HEK293 (cell line): Measurements from ENCODE around the gene ZNF292.

ENCODE experiments used
- CTCF ChIA-PET: fragments of 350-600 bp; formaldehyde crosslinking; extraction: SDS; loops from one replicate; lab custom pipeline; 2021; ENCODE audit warnings: antibody characterized with exemption; lab: Yijun Ruan, JAX
- POLR2A ChIA-PET: fragments of 300-600 bp; formaldehyde crosslinking; extraction: SDS; loops from one replicate; lab custom pipeline; 2020; ENCODE audit warnings: antibody characterized with exemption, inconsistent platforms; lab: Yijun Ruan, JAX
- H3K27ac ChIP-seq: fragments of 200-500 bp; sonication (Bioruptor generic); 2 replicates; pipeline ENCODE4 v1.5.1; 2014; ENCODE audit warnings: low read depth, low read length, control low read depth, inconsistent platforms; ENCODE audit errors: extremely low read depth
- H3K36me3 ChIP-seq, 2 experiments: fragments of 200-500 bp in 1 of 2; sonication (Bioruptor generic) in 1 of 2; 1 replicate in 1 of 2; 2 replicates in 1 of 2; pipeline ENCODE4 v1.5.1; 2014 to 2017; ENCODE audit warnings: inconsistent platforms in 2 of 2, low read length in 2 of 2; ENCODE audit not compliant: control insufficient read depth in 2 of 2, insufficient read depth in 1 of 2
- H3K4me1 ChIP-seq: fragments of 200-500 bp; sonication (Bioruptor generic); 2 replicates; pipeline ENCODE4 v1.5.1; 2014; ENCODE audit warnings: mild to moderate bottlenecking, low read length, inconsistent platforms; ENCODE audit not compliant: control insufficient read depth, insufficient read depth
- H3K4me3 ChIP-seq: 2 replicates; pipeline ENCODE4 v1.5.1; 2011; ENCODE audit warnings: low read depth, mild to moderate bottlenecking, control low read depth, low read length, moderate library complexity
- H3K9me3 ChIP-seq: fragments of 200-500 bp; sonication (Bioruptor generic); 2 replicates; pipeline ENCODE4 v1.5.1; 2014; ENCODE audit warnings: low read depth, low read length, inconsistent platforms; ENCODE audit not compliant: control insufficient read depth, insufficient read depth
- ATF2 ChIP-seq: fragments of 450-650 bp; formaldehyde crosslinking; IDR thresholded peaks from 2 replicates; pipeline ENCODE4 v1.5.1; 2016; ENCODE audit warnings: missing biosample characterization, missing genetic modification characterization, low read depth
- HOXD13 ChIP-seq: sonication (generic); formaldehyde crosslinking; IDR thresholded peaks from 2 replicates; pipeline ENCODE4 v1.8.0; 2022; ENCODE audit warnings: missing genetic modification reagents, borderline replicate concordance
- REPIN1 ChIP-seq: fragments of 450-650 bp; formaldehyde crosslinking; IDR thresholded peaks from 2 replicates; pipeline ENCODE4 v1.5.1; 2017; ENCODE audit warnings: missing biosample characterization, missing genetic modification characterization, low read depth
- ZBTB44 ChIP-seq: fragments of 450-650 bp; IDR thresholded peaks from 2 replicates; pipeline ENCODE4 v1.5.1; 2018; ENCODE audit warnings: missing biosample characterization, mild to moderate bottlenecking, missing genetic modification characterization
- ZEB2 ChIP-seq: fragments of 450-650 bp; formaldehyde crosslinking; IDR thresholded peaks from 2 replicates; pipeline ENCODE4 v1.5.1; 2016; ENCODE audit warnings: missing biosample characterization, missing genetic modification characterization
- ZNF133 ChIP-seq: fragments of 450-650 bp; formaldehyde crosslinking; IDR thresholded peaks from 2 replicates; pipeline ENCODE4 v1.5.1; 2016; ENCODE audit warnings: missing biosample characterization, missing genetic modification characterization
- ZNF148 ChIP-seq: fragments of 450-650 bp; formaldehyde crosslinking; IDR thresholded peaks from 2 replicates; pipeline ENCODE4 v1.5.0; 2017; ENCODE audit warnings: missing biosample characterization, missing genetic modification characterization, borderline replicate concordance
- ZNF175 ChIP-seq: fragments of 450-650 bp; formaldehyde crosslinking; IDR thresholded peaks from 2 replicates; pipeline ENCODE4 v1.5.1; 2016; ENCODE audit warnings: missing biosample characterization, missing genetic modification characterization
- ZNF18 ChIP-seq: fragments of 450-650 bp; formaldehyde crosslinking; IDR thresholded peaks from 2 replicates; pipeline ENCODE4 v1.5.1; 2016; ENCODE audit warnings: missing biosample characterization, missing genetic modification characterization
- ZNF211 ChIP-seq: fragments of 450-650 bp; formaldehyde crosslinking; IDR thresholded peaks from 2 replicates; pipeline ENCODE4 v1.5.1; 2016; ENCODE audit warnings: low read depth, missing biosample characterization, missing genetic modification characterization
- ZNF366 ChIP-seq: fragments of 450-650 bp; formaldehyde crosslinking; conservative IDR thresholded peaks from 2 replicates; pipeline ENCODE4 v1.5.1; 2016; ENCODE audit warnings: missing biosample characterization, missing genetic modification characterization
- ZNF510 ChIP-seq: fragments of 450-650 bp; formaldehyde crosslinking; IDR thresholded peaks from 2 replicates; pipeline ENCODE4 v1.5.1; 2018; ENCODE audit warnings: mild to moderate bottlenecking, missing genetic modification characterization, missing biosample characterization; ENCODE audit not compliant: insufficient replicate concordance
- ZNF530 ChIP-seq: fragments of 450-650 bp; formaldehyde crosslinking; IDR thresholded peaks from 2 replicates; pipeline ENCODE4 v1.5.1; 2016; ENCODE audit warnings: low read depth, missing biosample characterization, missing genetic modification characterization
- ZNF600 ChIP-seq: fragments of 450-650 bp; formaldehyde crosslinking; IDR thresholded peaks from 2 replicates; pipeline ENCODE4 v1.5.1; 2016; ENCODE audit warnings: missing biosample characterization, missing genetic modification characterization
- ZNF654 ChIP-seq: fragments of 450-650 bp; formaldehyde crosslinking; IDR thresholded peaks from 2 replicates; pipeline ENCODE4 v1.5.1; 2016; ENCODE audit warnings: low read depth, missing biosample characterization, missing genetic modification characterization
- ZNF658 ChIP-seq: fragments of 450-650 bp; formaldehyde crosslinking; IDR thresholded peaks from 2 replicates; pipeline ENCODE4; 2016; ENCODE audit warnings: missing biosample characterization, missing genetic modification characterization
- ZNF785 ChIP-seq: fragments of 450-650 bp; formaldehyde crosslinking; IDR thresholded peaks from 2 replicates; pipeline ENCODE4 v1.5.1; 2016; ENCODE audit warnings: missing biosample characterization, missing genetic modification characterization
- ZNF837 ChIP-seq: fragments of 450-650 bp; formaldehyde crosslinking; IDR thresholded peaks from 2 replicates; pipeline ENCODE4 v1.5.1; 2016; ENCODE audit warnings: missing biosample characterization, missing genetic modification characterization
- TF ChIP-seq, protein P1 (sequence below): fragments of 450-650 bp; formaldehyde crosslinking; IDR thresholded peaks from 2 replicates; pipeline ENCODE4 v1.5.1; 2016; ENCODE audit warnings: missing biosample characterization, missing genetic modification characterization
- TF ChIP-seq, protein P2 (sequence below): fragments of 450-650 bp; formaldehyde crosslinking; IDR thresholded peaks from 2 replicates; pipeline ENCODE4; 2016; ENCODE audit warnings: missing biosample characterization, missing genetic modification characterization

Gene ZNF292

GRCh38 chr6:87264481-87264880 is 109.1 kb downstream of the ZNF292 start:
- H3K4me3 ChIP-seq = no peak overlapping the region
- ChIA-PET CTCF (no interaction called here), POLR2A (no interaction called here)
- no peaks in the 10 kb centered on the region for H3K4me1 ChIP-seq
- no peaks in the 10 kb centered on the region for H3K36me3 ChIP-seq
- H3K9me3 ChIP-seq = no peaks in the 10 kb centered on the region; the same call in 1 of the 2 replicates
- TF ChIP-seq ZNF133 (tag by site-specific recombination) = no peak
- TF ChIP-seq ZNF148 (tag by site-specific recombination) = no peak
- no peak for TF ChIP-seq REPIN1 (tag by site-specific recombination)
- no peak for TF ChIP-seq ZNF175 (tag by site-specific recombination)
- TF ChIP-seq ZNF530 (tag by site-specific recombination) = no peak
- no peak for TF ChIP-seq ZNF211 (tag by site-specific recombination)
- no peak for TF ChIP-seq ZNF366 (tag by site-specific recombination)
- TF ChIP-seq ZNF510 = no peak
- TF ChIP-seq ATF2 (tag by site-specific recombination) = no peak
- no peak for TF ChIP-seq ZNF837
- TF ChIP-seq ZNF658 (tag by site-specific recombination) = no peak
- TF ChIP-seq, protein P1, sequence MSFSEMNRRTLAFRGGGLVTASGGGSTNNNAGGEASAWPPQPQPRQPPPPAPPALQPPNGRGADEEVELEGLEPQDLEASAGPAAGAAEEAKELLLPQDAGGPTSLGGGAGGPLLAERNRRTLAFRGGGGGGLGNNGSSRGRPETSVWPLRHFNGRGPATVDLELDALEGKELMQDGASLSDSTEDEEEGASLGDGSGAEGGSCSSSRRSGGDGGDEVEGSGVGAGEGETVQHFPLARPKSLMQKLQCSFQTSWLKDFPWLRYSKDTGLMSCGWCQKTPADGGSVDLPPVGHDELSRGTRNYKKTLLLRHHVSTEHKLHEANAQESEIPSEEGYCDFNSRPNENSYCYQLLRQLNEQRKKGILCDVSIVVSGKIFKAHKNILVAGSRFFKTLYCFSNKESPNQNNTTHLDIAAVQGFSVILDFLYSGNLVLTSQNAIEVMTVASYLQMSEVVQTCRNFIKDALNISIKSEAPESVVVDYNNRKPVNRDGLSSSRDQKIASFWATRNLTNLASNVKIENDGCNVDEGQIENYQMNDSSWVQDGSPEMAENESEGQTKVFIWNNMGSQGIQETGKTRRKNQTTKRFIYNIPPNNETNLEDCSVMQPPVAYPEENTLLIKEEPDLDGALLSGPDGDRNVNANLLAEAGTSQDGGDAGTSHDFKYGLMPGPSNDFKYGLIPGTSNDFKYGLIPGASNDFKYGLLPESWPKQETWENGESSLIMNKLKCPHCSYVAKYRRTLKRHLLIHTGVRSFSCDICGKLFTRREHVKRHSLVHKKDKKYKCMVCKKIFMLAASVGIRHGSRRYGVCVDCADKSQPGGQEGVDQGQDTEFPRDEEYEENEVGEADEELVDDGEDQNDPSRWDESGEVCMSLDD (tag by site-specific recombination) = no peak
- TF ChIP-seq ZNF654 (tag by site-specific recombination) = no peak
- TF ChIP-seq ZNF785 = no peak
- TF ChIP-seq HOXD13 (CRISPR knock-in tag) = no peak
- no peak for TF ChIP-seq ZNF600 (tag by site-specific recombination)
- no peak for TF ChIP-seq ZEB2 (tag by site-specific recombination)
- TF ChIP-seq, protein P2, sequence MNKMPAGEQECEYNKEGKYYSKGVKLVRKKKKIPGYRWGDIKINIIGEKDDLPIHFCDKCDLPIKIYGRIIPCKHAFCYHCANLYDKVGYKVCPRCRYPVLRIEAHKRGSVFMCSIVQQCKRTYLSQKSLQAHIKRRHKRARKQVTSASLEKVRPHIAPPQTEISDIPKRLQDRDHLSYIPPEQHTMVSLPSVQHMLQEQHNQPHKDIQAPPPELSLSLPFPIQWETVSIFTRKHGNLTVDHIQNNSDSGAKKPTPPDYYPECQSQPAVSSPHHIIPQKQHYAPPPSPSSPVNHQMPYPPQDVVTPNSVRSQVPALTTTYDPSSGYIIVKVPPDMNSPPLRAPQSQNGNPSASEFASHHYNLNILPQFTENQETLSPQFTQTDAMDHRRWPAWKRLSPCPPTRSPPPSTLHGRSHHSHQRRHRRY (tag by site-specific recombination) = no peak
- H3K27ac ChIP-seq = no peak overlapping the region

- POLR2A ChIA-PET = no interaction called here
- TF ChIP-seq ZNF18 (tag by site-specific recombination) (0 out of 2 replicates have a peak, but pooled peaks have one; percentile 30), ZBTB44 (tag by site-specific recombination) (no peak)
- TF ChIP-seq, all 188 proteins: peak for 1
- H3K36me3 ChIP-seq = no peaks in the 10 kb centered on the region
- CTCF ChIA-PET = no interaction called here
- no peaks in the 10 kb centered on the region for H3K9me3 ChIP-seq
- H3K4me3 ChIP-seq = no peak overlapping the region
- H3K27ac ChIP-seq = no peak overlapping the region
- H3K4me1 ChIP-seq = no peaks in the 10 kb centered on the region
Observed at GRCh38 chr6:87274660-87275274, 119.4 kb downstream of the ZNF292 start.
